ENCODE data around the gene MAG. TPM values are rescaled to one million over a fixed set of nuclear protein-coding genes. Genes with fewer than 3 reads are reported as not detected.

MAG gene
- total RNA-seq, 2 experiments from 2014 or later, result 0.26 TPM; not detected in 1

DNA sequence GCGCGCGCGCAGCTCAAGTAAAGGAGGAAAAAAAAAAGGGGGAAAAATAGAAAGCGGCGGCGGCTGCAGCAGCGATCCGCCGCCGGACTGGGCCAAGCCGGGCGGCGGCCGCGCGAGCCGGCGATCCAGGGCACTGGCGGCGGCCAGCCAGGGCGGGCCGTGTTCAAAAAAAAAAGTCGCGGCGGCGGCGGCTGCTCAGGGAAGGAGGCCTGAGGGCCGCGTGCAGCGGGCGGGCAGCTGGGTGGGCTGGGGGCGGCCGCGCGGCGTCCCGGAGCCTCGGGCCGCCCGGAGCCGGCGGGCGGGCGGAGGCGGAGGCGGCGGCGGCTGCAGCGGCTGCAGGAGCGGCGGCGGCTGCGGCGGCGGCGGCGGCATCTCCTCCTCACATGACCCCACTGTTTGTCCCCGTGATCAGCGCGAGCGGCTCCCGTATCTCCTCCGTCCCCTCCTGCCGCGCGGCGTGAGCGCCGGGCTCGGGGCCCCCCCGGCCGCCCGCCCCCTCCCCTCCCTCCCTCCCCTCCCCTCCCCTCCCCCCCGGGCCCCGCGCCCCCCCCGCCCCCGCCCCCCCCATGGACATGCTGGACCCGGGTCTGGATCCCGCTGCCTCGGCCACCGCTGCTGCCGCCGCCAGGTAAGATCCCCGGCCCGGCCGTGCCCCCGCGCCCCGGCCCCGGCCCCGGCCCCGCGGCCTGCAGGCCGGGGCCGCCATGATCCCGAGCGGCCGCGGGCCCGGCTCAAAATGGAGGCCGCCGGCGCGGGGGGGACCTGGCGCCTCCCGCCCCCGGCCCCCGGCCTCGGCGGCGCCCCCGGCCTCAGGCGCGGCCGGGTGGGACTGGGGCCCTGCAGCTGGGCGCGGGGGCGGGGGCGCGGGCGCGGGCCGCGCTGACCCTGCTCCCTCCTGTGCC, 23.2 kb upstream of the MAG start, which contains the start of gene USF2:
Gene USF2 (plus strand): TSS at position 427 of the 902 bp plus-strand sequence. CDS start 140 bp downstream, at position 567.
- CTCF ChIA-PET, result interaction anchor here (1.1 to 3.3 kb wide), 6 partner anchors 27 to 226 kb away, joined by 3 to 16 read pairs (median 4); no protein-coding TSS in a partner anchor
- Mint-ChIP-seq H3K27me3 (no peaks in the 10 kb centered on the region), H3K27ac (peak within 1 kb of the TSS; percentile 90), H3K9me3 (ENCODE audit: low read depth) (no peaks in the 10 kb centered on the region), H3K36me3 (peaks cover 24% of the 10 kb centered on the region), H3K4me1 (peaks cover 19% of the 10 kb centered on the region), H3K4me3 (peak within 1 kb of the TSS; percentile 89)
- DNase-seq (peak; percentile 77), ATAC-seq (peak; percentile 21)

- Mint-ChIP-seq H3K36me3 (peaks cover 24% of the 10 kb centered on the region), H3K27me3 (no peaks in the 10 kb centered on the region), H3K4me1 (peaks cover 19% of the 10 kb centered on the region), H3K4me3 (peak overlapping the region; percentile 62), H3K27ac (peak overlapping the region; percentile 54), H3K9me3 (ENCODE audit: low read depth) (no peaks in the 10 kb centered on the region)
- ATAC-seq (peak; percentile 63), DNase-seq (peak; percentile 86)
- CTCF ChIA-PET, result interaction anchor here (0.6 to 3.3 kb wide), 5 partner anchors 19 to 225 kb away, joined by 3 to 16 read pairs (median 4); no protein-coding TSS in a partner anchor
Measured at GRCh38 chr19:35269438-35270117, 22.4 kb upstream of the MAG start.

- peaks cover 24% of the 10 kb centered on the region for H3K36me3 Mint-ChIP-seq
- no peak overlapping the region for H3K27ac Mint-ChIP-seq
Measured at GRCh38 chr19:35270381-35270811, 21.6 kb upstream of the MAG start.

GRCh38 chr19:35271546-35271945, 20.4 kb upstream of the MAG start:
- Mint-ChIP-seq H3K9me3 (ENCODE audit: low read depth) (no peaks in the 10 kb centered on the region), H3K27ac (no peak overlapping the region), H3K4me3 (no peak overlapping the region), H3K4me1 (peaks cover 9% of the 10 kb centered on the region), H3K27me3 (no peaks in the 10 kb centered on the region), H3K36me3 (peaks cover 21% of the 10 kb centered on the region)
- ATAC-seq (no peak), DNase-seq (no peak)
- CTCF ChIA-PET, result no interaction called here

More at GRCh38 chr19:35270381-35270811, 21.6 kb upstream of the MAG start:
- Mint-ChIP-seq H3K4me1 (peaks cover 19% of the 10 kb centered on the region), H3K9me3 (ENCODE audit: low read depth) (no peaks in the 10 kb centered on the region), H3K4me3 (peak overlapping the region; percentile 62), H3K27me3 (no peaks in the 10 kb centered on the region)
- CTCF ChIA-PET, result interaction anchor here (1.0 to 3.3 kb wide), 3 partner anchors 77 to 129 kb away, joined by 3 to 16 read pairs (median 5); partner anchors contain the start of gene FFAR1
- no peak for ATAC-seq
- DNase-seq, result no peak

GRCh38 chr19:35272122-35272719, 19.7 kb upstream of the MAG start:
- no peak overlapping the region for H3K27ac Mint-ChIP-seq
- CTCF ChIA-PET, result no interaction called here
- no peak overlapping the region for H3K4me3 Mint-ChIP-seq
- no peaks in the 10 kb centered on the region for H3K27me3 Mint-ChIP-seq
- ATAC-seq (no peak), DNase-seq (no peak)
- no peaks in the 10 kb centered on the region for H3K9me3 Mint-ChIP-seq (ENCODE audit: low read depth)
- H3K36me3 Mint-ChIP-seq, result peaks cover 21% of the 10 kb centered on the region
- peaks cover 7% of the 10 kb centered on the region for H3K4me1 Mint-ChIP-seq

- no peaks in the 10 kb centered on the region for H3K9me3 Mint-ChIP-seq (ENCODE audit: low read depth)
- H3K4me3 Mint-ChIP-seq, result no peak overlapping the region
- peaks cover 7% of the 10 kb centered on the region for H3K4me1 Mint-ChIP-seq
- peak overlapping the region; percentile 40 for H3K27ac Mint-ChIP-seq
- no peaks in the 10 kb centered on the region for H3K27me3 Mint-ChIP-seq
- CTCF ChIA-PET, result no interaction called here
- DNase-seq, result no peak
- H3K36me3 Mint-ChIP-seq, result peaks cover 20% of the 10 kb centered on the region
- ATAC-seq, result no peak
Measured at GRCh38 chr19:35272954-35273649, 18.9 kb upstream of the MAG start.

GRCh38 chr19:35273686-35274259, 18.2 kb upstream of the MAG start:
- Mint-ChIP-seq H3K4me1 (peaks cover 7% of the 10 kb centered on the region), H3K4me3 (no peak overlapping the region), H3K9me3 (ENCODE audit: low read depth) (no peaks in the 10 kb centered on the region), H3K36me3 (peaks cover 22% of the 10 kb centered on the region), H3K27me3 (no peaks in the 10 kb centered on the region), H3K27ac (no peak overlapping the region)
- CTCF ChIA-PET, result interaction anchor here (1.6 kb wide), 1 partner anchor 10 kb away, joined by 5 read pairs; no protein-coding TSS in a partner anchor
- no peak for DNase-seq
- ATAC-seq, result no peak

DNA sequence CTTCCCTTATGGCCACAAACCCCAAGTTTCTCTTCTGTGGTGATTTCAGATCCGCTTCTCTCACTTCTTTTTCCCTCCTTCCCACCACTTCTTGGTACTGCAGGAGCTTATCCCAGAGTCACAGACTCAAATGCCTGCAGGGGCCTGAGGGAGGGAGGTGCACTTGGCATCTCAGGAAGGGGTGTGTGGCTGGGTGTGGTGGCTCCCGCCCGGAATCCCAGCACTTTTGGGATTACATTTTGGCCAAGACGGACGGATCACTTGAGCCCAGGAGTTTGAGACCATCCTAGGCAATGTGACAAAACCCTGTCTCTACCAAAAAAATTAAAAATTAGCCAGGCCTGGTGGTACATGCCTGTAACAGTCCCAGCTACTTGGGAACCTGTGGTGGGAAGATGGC, 17.6 kb upstream of the MAG start:
- Mint-ChIP-seq H3K27me3 (no peaks in the 10 kb centered on the region), H3K27ac (no peak overlapping the region), H3K9me3 (ENCODE audit: low read depth) (no peaks in the 10 kb centered on the region), H3K36me3 (peaks cover 24% of the 10 kb centered on the region), H3K4me3 (no peak overlapping the region), H3K4me1 (peaks cover 7% of the 10 kb centered on the region)
- DNase-seq (no peak), ATAC-seq (no peak)
- CTCF ChIA-PET, result interaction anchor here (1.6 kb wide), 1 partner anchor 10 kb away, joined by 5 read pairs; no protein-coding TSS in a partner anchor

GRCh38 chr19:35276706-35277281, 15.2 kb upstream of the MAG start:
- DNase-seq (no peak), ATAC-seq (no peak)
- Mint-ChIP-seq H3K27me3 (peaks cover 4% of the 10 kb centered on the region), H3K36me3 (peaks cover 11% of the 10 kb centered on the region), H3K9me3 (ENCODE audit: low read depth) (no peaks in the 10 kb centered on the region), H3K27ac (no peak overlapping the region), H3K4me3 (no peak overlapping the region), H3K4me1 (peaks cover 2% of the 10 kb centered on the region)
- CTCF ChIA-PET, result no interaction called here

GRCh38 chr19:35278578-35279284, 13.2 kb upstream of the MAG start:
- ATAC-seq (no peak), DNase-seq (no peak)
- Mint-ChIP-seq H3K4me1 (no peaks in the 10 kb centered on the region), H3K9me3 (ENCODE audit: low read depth) (no peaks in the 10 kb centered on the region), H3K27me3 (peaks cover 22% of the 10 kb centered on the region), H3K4me3 (no peak overlapping the region), H3K36me3 (peaks cover 4% of the 10 kb centered on the region), H3K27ac (no peak overlapping the region)
- CTCF ChIA-PET, result no interaction called here

- Mint-ChIP-seq H3K9me3 (ENCODE audit: low read depth) (no peaks in the 10 kb centered on the region), H3K36me3 (peaks cover 4% of the 10 kb centered on the region), H3K27ac (no peak overlapping the region), H3K4me1 (no peaks in the 10 kb centered on the region), H3K4me3 (no peak overlapping the region), H3K27me3 (peaks cover 24% of the 10 kb centered on the region)
- DNase-seq, result no peak
- CTCF ChIA-PET, result no interaction called here
- no peak for ATAC-seq
Measured at GRCh38 chr19:35279374-35279773, 12.6 kb upstream of the MAG start.
